OCI-LY3 (cell line): ENCODE results near the gene UBE2N.
A peak's percentile ranks its signal among the peaks of the same experiment; 100 is the strongest.
"Not testable (repeated sequence)": the region's sequence is repeated elsewhere in the genome, so short reads cannot be mapped to it uniquely, and the experiment has no call there.

Experiments used
- H2AFZ ChIP-seq: fragments of 200-600, 300-600 bp; shearing (Covaris generic); 2 replicates; pipeline ENCODE4 v1.6.0; 2014; ENCODE audit warnings: antibody characterized with exemption, low read depth, low read length
- H3K27ac ChIP-seq: fragments of 200-600, 300-600 bp; sonication (generic); 2 replicates; pipeline ENCODE4 v1.5.1; 2014; ENCODE audit warnings: mild to moderate bottlenecking, low read length, moderate library complexity, mixed read lengths
- H3K27me3 ChIP-seq: fragments of 200-600, 300-600 bp; sonication (generic); 2 replicates; pipeline ENCODE4 v1.6.1; 2014; ENCODE audit warnings: low read depth, low read length, mixed read lengths
- H3K36me3 ChIP-seq: fragments of 200-600, 300-600 bp; sonication (generic); replicated peaks from 2 replicates; pipeline ENCODE3; 2014; ENCODE audit warnings: low read depth, low read length, mixed read lengths
- H3K4me1 ChIP-seq: fragments of 300-600, 200-600 bp; sonication (generic); 2 replicates; pipeline ENCODE4 v1.6.1; 2014; ENCODE audit warnings: low read length, mixed read lengths
- H3K4me2 ChIP-seq: fragments of 200-600, 300-600 bp; sonication (generic); 2 replicates; pipeline ENCODE4 v1.6.1; 2014; ENCODE audit warnings: low read length, mixed read lengths
- H3K4me3 ChIP-seq: fragments of 300-600, 200-600 bp; sonication (generic); 2 replicates; pipeline ENCODE4 v1.5.1; 2014; ENCODE audit warnings: antibody characterized with exemption, mild to moderate bottlenecking, low read length, moderate library complexity
- H3K79me2 ChIP-seq: fragments of 300-600, 200-600 bp; shearing (Covaris generic); 2 replicates; pipeline ENCODE4 v1.6.1; 2014; ENCODE audit warnings: mild to moderate bottlenecking, low read length, mixed read lengths
- H3K9ac ChIP-seq: fragments of 300-600, 200-600 bp; shearing (Covaris generic); 2 replicates; pipeline ENCODE4 v1.6.0; 2014; ENCODE audit warnings: mild to moderate bottlenecking, low read length, moderate library complexity
- H3K9me3 ChIP-seq: fragments of 200-600, 300-600 bp; shearing (Covaris generic); 2 replicates; pipeline ENCODE4 v1.6.1; 2014; ENCODE audit warnings: low read length, mixed read lengths; ENCODE audit not compliant: insufficient read depth
- H4K20me1 ChIP-seq: fragments of 200-600, 300-600 bp; sonication (generic); 2 replicates; pipeline ENCODE4 v1.6.1; 2016; ENCODE audit warnings: low read length, mixed read lengths; ENCODE audit not compliant: insufficient read depth
- EZH2phosphoT487 ChIP-seq: fragments of 200-600 bp; shearing (Covaris generic); IDR thresholded peaks from 2 replicates; pipeline ENCODE4 v1.6.1; 2018; ENCODE audit warnings: antibody characterized with exemption, mixed run types, low read depth
- TF ChIP-seq, protein P1 (sequence below): fragments of 200-600, 300-600 bp; sonication (generic); IDR thresholded peaks from 2 replicates; pipeline ENCODE4 v1.5.1; 2014; ENCODE audit warnings: antibody characterized with exemption, low read length, low read depth

The UBE2N gene

DNA sequence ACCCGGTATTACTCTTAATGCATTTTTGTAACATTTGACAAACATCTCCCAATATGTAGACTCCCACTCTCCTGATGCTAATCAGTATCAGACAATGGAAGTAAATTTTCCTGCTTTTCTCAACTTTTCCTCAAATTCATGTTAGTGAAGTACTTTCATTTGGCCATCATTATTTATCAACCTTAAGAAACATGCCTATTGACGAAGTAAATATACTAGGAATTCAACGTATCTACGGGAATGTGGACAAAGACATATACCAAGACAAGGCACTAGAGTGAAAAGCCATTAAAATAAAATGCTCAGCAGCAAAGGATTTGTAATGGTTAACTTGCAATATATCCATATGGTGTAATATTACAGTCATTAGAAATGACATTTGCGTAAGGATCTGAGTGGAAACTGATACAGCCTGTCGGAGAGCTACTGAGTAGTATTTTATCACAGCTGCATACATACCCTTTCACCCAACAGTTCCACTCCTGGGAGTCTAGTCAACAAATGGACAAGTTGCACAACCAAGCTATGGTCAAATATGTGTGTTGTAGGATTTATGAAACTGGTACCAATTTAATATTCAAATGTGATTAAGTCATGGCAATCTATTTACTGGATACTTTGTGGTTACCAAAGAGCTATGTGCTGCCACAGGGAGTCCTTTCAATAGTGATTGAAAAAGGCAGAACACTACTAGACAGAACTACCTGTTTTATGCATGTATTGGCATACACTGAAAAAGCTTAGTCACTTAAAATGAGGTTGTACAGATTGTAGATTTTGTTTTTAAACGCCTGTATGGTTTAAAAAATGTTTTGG is 37.6 kb downstream of the UBE2N start:
- Histone ChIP-seq H3K27ac (no peak overlapping the region), H3K79me2 (no peaks in the 10 kb centered on the region), H2AFZ (no peak overlapping the region), H3K36me3 (peaks cover 15% of the 10 kb centered on the region), H3K4me1 (no peaks in the 10 kb centered on the region), H3K9ac (no peak overlapping the region), H3K9me3 (no peaks in the 10 kb centered on the region), H3K27me3 (no peaks in the 10 kb centered on the region), H3K4me2 (no peak overlapping the region), H3K4me3 (no peak overlapping the region), H4K20me1 (0 out of 2 replicates have a peak, but pooled peaks cover 4% of the 10 kb centered on the region)
- TF ChIP-seq, protein P1, sequence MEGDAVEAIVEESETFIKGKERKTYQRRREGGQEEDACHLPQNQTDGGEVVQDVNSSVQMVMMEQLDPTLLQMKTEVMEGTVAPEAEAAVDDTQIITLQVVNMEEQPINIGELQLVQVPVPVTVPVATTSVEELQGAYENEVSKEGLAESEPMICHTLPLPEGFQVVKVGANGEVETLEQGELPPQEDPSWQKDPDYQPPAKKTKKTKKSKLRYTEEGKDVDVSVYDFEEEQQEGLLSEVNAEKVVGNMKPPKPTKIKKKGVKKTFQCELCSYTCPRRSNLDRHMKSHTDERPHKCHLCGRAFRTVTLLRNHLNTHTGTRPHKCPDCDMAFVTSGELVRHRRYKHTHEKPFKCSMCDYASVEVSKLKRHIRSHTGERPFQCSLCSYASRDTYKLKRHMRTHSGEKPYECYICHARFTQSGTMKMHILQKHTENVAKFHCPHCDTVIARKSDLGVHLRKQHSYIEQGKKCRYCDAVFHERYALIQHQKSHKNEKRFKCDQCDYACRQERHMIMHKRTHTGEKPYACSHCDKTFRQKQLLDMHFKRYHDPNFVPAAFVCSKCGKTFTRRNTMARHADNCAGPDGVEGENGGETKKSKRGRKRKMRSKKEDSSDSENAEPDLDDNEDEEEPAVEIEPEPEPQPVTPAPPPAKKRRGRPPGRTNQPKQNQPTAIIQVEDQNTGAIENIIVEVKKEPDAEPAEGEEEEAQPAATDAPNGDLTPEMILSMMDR: no peak
- TF ChIP-seq EZH2phosphoT487: no peak

DNA sequence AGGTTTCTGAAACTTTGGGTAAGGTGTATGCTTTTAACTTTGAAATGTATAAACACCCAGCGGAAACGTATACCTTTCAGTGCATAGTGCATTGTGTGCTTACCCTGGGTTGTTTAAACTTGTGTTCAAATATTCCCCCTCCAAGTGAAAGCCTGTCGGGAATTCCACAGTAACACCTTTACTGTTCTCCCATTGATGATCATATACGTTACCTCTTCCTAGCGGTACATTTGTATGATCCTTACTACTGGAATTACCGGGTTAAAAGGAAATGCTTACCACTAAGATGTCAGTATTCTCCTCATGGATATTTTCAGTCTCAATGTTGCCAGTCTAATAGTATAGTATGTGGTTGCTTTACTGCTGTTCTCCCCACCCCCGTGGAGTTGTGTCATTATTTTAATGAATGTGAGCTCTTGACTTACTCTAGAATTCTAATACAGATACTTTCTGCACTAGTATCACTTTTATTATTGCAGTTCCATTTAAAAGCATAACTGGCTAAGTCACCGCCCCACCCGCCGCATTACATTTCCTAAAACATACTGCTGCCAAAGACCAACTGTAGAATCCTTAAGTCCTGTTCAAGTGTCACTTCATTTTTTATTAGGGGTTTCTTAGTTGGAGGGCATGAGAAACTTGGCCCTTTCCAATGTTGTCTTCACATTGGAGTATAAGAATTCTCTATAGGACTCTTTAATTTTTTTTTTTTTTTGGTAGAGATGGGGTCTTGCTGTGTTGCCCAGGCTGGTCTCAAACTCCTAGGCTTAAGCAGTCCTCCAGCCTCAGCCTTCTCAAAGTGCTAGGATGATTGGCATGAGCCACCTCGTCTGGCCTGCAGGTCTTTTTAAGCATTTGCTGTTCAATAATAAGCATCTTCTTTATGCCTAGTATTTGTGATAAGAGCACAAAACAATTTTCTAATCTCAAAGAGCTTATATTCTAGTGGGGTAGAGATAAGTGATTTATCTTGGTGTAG is 39.1 kb downstream of the UBE2N start:
- peaks cover 16% of the 10 kb centered on the region for H3K36me3 ChIP-seq
- H3K27me3 ChIP-seq: no peaks in the 10 kb centered on the region
- H3K4me1 ChIP-seq: peaks cover 6% of the 10 kb centered on the region
- no peaks in the 10 kb centered on the region for H3K79me2 ChIP-seq
- H2AFZ ChIP-seq: no peak overlapping the region
- H3K27ac ChIP-seq: no peak overlapping the region
- H3K9ac ChIP-seq: no peak overlapping the region
- H3K4me3 ChIP-seq: no peak overlapping the region
- H3K4me2 ChIP-seq: no peak overlapping the region
- TF ChIP-seq, protein P1: no peak
- no peak for TF ChIP-seq EZH2phosphoT487
- no peaks in the 10 kb centered on the region for H4K20me1 ChIP-seq
- no peaks in the 10 kb centered on the region for H3K9me3 ChIP-seq

DNA sequence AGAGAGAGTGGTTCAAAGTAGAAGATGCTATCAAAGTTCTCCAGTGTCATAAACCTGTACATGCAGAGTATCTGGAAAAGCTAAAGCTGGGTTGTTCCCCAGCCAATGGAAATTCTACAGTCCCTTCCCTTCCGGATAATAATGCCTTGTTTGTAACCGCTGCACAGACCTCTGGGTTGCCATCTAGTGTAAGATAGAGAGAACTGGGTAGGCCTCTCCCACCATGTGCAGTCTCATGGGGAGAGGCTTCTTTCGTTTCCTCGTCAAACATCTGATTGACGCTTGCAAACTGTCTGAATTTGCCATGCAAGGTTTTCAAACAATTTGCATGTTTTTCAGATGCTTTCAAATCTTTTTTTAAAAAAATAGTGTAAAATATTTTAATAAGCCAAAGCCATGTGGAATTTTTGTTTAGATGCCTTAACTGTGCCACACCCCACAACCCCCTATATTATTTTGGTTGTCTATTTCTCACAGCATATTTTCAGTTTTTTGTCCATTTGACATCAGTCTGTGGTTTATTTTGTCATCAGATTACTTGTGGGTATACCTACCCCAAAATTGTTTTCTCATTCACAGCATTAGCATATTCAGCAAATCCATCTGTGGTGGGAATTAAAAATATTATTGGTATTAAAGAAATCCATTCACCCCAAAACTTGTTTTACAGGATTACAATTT is 42.4 kb downstream of the UBE2N start:
- not testable (repeated sequence) for H3K4me2 ChIP-seq, H3K4me3 ChIP-seq, H4K20me1 ChIP-seq, H3K9ac ChIP-seq, H3K79me2 ChIP-seq, H3K9me3 ChIP-seq, H3K27me3 ChIP-seq, H2AFZ ChIP-seq, H3K4me1 ChIP-seq
- H3K36me3 ChIP-seq: peaks cover 13% of the 10 kb centered on the region
- peak overlapping the region; percentile 19 for H3K27ac ChIP-seq

DNA sequence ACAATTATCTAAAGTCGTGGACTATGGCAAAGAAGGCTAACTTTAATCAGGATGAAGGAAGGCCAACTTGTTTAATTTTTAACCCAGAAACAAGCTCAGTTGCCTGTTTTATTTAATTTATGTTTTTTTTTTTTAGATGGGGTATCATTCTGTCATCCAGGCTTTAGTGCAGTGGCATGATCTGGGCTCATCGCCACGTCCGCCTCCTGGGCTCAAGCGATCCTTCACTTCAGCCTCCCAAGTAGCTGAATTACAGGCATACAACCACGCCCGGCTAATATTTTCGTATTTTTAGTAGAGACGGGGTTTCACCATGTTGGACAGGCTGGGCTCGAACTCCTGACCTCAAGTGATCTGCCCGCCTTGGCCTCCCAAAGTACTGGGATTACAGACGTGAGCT is 44.3 kb downstream of the UBE2N start:
- no peak overlapping the region for H3K9ac ChIP-seq
- H3K79me2 ChIP-seq: peaks cover 6% of the 10 kb centered on the region
- no peak overlapping the region for H3K4me3 ChIP-seq
- no peak overlapping the region for H2AFZ ChIP-seq
- 0 out of 2 replicates have a peak, but pooled peaks cover 3% of the 10 kb centered on the region for H4K20me1 ChIP-seq
- H3K27me3 ChIP-seq: no peaks in the 10 kb centered on the region
- no peaks in the 10 kb centered on the region for H3K9me3 ChIP-seq
- H3K4me2 ChIP-seq: no peak overlapping the region
- peaks cover 12% of the 10 kb centered on the region for H3K36me3 ChIP-seq
- H3K4me1 ChIP-seq: peaks cover 6% of the 10 kb centered on the region
- no peak overlapping the region for H3K27ac ChIP-seq
- no peak for TF ChIP-seq EZH2phosphoT487
- TF ChIP-seq, protein P1: no peak
